SU-DHL-6 (cell line): ENCODE results near the gene ARPC1B.

Source experiments
- EZH2phosphoT487 ChIP-seq: fragments of 200-600 bp; sonication (generic), shearing (Covaris generic); conservative IDR thresholded peaks from 2 replicates; pipeline ENCODE4 v1.6.1; 2018; ENCODE audit warnings: mild to moderate bottlenecking, antibody characterized with exemption, low read length, moderate library complexity, mixed read lengths
- TF ChIP-seq, protein P1 (sequence below): fragments of 200-600 bp; sonication (generic); IDR thresholded peaks from one replicate; pipeline ENCODE4 v1.5.1; 2017; ENCODE audit warnings: antibody characterized with exemption, mild to moderate bottlenecking, low read length, moderate library complexity; ENCODE audit not compliant: insufficient read depth, poor library complexity, severe bottlenecking

DNA sequence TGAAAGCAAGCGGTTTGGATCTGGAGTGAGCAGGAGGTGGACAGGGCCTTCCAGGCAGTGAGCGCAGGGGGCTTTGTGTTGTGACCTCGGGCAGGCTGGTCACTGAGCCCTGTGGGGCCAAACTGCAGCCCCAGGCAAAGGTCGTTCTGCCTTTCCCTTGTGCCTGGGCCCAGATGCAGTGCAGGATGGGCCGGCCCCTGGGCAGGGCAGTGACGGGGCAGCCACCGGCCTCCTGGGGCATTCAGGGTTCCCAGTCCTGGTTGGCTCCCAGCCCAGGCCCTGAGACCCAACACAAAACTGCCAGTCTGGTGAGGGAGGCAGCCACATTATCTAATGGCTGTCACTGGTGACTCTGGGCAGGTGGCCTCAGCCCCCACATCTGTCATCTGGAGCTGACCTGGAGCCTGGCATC lies 7.1 kb downstream of the ARPC1B start:
- TF ChIP-seq, protein P1, sequence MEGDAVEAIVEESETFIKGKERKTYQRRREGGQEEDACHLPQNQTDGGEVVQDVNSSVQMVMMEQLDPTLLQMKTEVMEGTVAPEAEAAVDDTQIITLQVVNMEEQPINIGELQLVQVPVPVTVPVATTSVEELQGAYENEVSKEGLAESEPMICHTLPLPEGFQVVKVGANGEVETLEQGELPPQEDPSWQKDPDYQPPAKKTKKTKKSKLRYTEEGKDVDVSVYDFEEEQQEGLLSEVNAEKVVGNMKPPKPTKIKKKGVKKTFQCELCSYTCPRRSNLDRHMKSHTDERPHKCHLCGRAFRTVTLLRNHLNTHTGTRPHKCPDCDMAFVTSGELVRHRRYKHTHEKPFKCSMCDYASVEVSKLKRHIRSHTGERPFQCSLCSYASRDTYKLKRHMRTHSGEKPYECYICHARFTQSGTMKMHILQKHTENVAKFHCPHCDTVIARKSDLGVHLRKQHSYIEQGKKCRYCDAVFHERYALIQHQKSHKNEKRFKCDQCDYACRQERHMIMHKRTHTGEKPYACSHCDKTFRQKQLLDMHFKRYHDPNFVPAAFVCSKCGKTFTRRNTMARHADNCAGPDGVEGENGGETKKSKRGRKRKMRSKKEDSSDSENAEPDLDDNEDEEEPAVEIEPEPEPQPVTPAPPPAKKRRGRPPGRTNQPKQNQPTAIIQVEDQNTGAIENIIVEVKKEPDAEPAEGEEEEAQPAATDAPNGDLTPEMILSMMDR: no peak
- no peak for TF ChIP-seq EZH2phosphoT487
